ENCODE results near the gene DCLRE1B.
"Not testable (repeated sequence)": the region's sequence is repeated elsewhere in the genome, so short reads cannot be mapped to it uniquely, and the experiment has no call there.

DCLRE1B gene

GRCh38 chr1:113946112-113946511, 41.0 kb downstream of the DCLRE1B start:
- DNase-seq: no peak

- no peak for DNase-seq
Measured at GRCh38 chr1:113946678-113947387, 41.7 kb downstream of the DCLRE1B start.

- DNase-seq: no peak
Measured at GRCh38 chr1:113947388-113948107, 42.4 kb downstream of the DCLRE1B start.

- DNase-seq: not testable (repeated sequence)
Measured at GRCh38 chr1:113948151-113948550, 43.0 kb downstream of the DCLRE1B start.

GRCh38 chr1:113949007-113949406, 43.9 kb downstream of the DCLRE1B start:
- no peak for DNase-seq

GRCh38 chr1:113950908-113951307, 45.8 kb downstream of the DCLRE1B start:
- DNase-seq: no peak

GRCh38 chr1:113951719-113952118, 46.6 kb downstream of the DCLRE1B start:
- no peak for DNase-seq

GRCh38 chr1:113957984-113958383, 52.9 kb downstream of the DCLRE1B start:
- DNase-seq: no peak

GRCh38 chr1:113958691-113959090, 53.6 kb downstream of the DCLRE1B start:
- DNase-seq: no peak

- DNase-seq: no peak
Measured at GRCh38 chr1:113963281-113963906, 58.3 kb downstream of the DCLRE1B start.

Data from nucleus accumbens (tissue), 56 donors.